Measurements from ENCODE around the gene POLG2. TPM values are rescaled to one million over a fixed set of nuclear protein-coding genes. Genes with fewer than 3 reads are reported as not detected.
"Not testable (repeated sequence)": the region's sequence is repeated elsewhere in the genome, so short reads cannot be mapped to it uniquely, and the experiment has no call there.

The POLG2 gene
- total RNA-seq, 1 donor from 2014 or later = 18.3 TPM

GRCh38 chr17:64447526-64447925, 49.3 kb downstream of the POLG2 start:
- TF ChIP-seq CTCF (IDR thresholded peaks at IDR 0.05) = no peak
- no peaks in the 10 kb centered on the region for H3K36me3 Mint-ChIP-seq (ENCODE audit: unreplicated experiment)
- no peaks in the 10 kb centered on the region for H3K9me3 Mint-ChIP-seq (ENCODE audit: unreplicated experiment)
- no peak overlapping the region for H3K4me3 Mint-ChIP-seq (ENCODE audit: unreplicated experiment)
- H3K4me1 Mint-ChIP-seq (ENCODE audit: unreplicated experiment) = peaks cover 3% of the 10 kb centered on the region
- no peaks in the 10 kb centered on the region for H3K27me3 Mint-ChIP-seq (ENCODE audit: unreplicated experiment)
- DNase-seq (ENCODE audit: extremely low spot score, unreplicated experiment) = no peak
- H3K27ac Mint-ChIP-seq (ENCODE audit: unreplicated experiment) = no peak overlapping the region

GRCh38 chr17:64443086-64443760, 53.6 kb downstream of the POLG2 start:
- H3K4me1 Mint-ChIP-seq (ENCODE audit: unreplicated experiment) = peaks cover 5% of the 10 kb centered on the region
- no peak for DNase-seq (ENCODE audit: extremely low spot score, unreplicated experiment)
- no peak overlapping the region for H3K27ac Mint-ChIP-seq (ENCODE audit: unreplicated experiment)
- H3K27me3 Mint-ChIP-seq (ENCODE audit: unreplicated experiment) = no peaks in the 10 kb centered on the region
- H3K4me3 Mint-ChIP-seq (ENCODE audit: unreplicated experiment) = no peak overlapping the region
- no peak for TF ChIP-seq CTCF (IDR thresholded peaks at IDR 0.05)
- H3K9me3 Mint-ChIP-seq (ENCODE audit: unreplicated experiment) = peaks cover 7% of the 10 kb centered on the region
- H3K36me3 Mint-ChIP-seq (ENCODE audit: unreplicated experiment) = peaks cover 2% of the 10 kb centered on the region

- DNase-seq (ENCODE audit: extremely low spot score, unreplicated experiment) = no peak
- Mint-ChIP-seq H3K4me3 (ENCODE audit: unreplicated experiment) (no peak overlapping the region), H3K9me3 (ENCODE audit: unreplicated experiment) (peaks cover 7% of the 10 kb centered on the region), H3K4me1 (ENCODE audit: unreplicated experiment) (peaks cover 5% of the 10 kb centered on the region), H3K27me3 (ENCODE audit: unreplicated experiment) (no peaks in the 10 kb centered on the region), H3K27ac (ENCODE audit: unreplicated experiment) (no peak overlapping the region), H3K36me3 (ENCODE audit: unreplicated experiment) (peaks cover 2% of the 10 kb centered on the region)
- no peak for TF ChIP-seq CTCF (IDR thresholded peaks at IDR 0.05)
Measured at GRCh38 chr17:64442541-64442971, 54.3 kb downstream of the POLG2 start.

- Mint-ChIP-seq H3K4me1 (ENCODE audit: unreplicated experiment) (peaks cover 5% of the 10 kb centered on the region), H3K4me3 (ENCODE audit: unreplicated experiment) (no peak overlapping the region), H3K27me3 (ENCODE audit: unreplicated experiment) (no peaks in the 10 kb centered on the region), H3K27ac (ENCODE audit: unreplicated experiment) (peak overlapping the region; percentile 66), H3K36me3 (ENCODE audit: unreplicated experiment) (peaks cover 2% of the 10 kb centered on the region), H3K9me3 (ENCODE audit: unreplicated experiment) (peaks cover 13% of the 10 kb centered on the region)
- DNase-seq (ENCODE audit: extremely low spot score, unreplicated experiment) = no peak
- TF ChIP-seq CTCF (IDR thresholded peaks at IDR 0.05) = no peak
Measured at GRCh38 chr17:64441772-64442540, 54.9 kb downstream of the POLG2 start.

GRCh38 chr17:64439956-64440355, 56.9 kb downstream of the POLG2 start:
- TF ChIP-seq CTCF (IDR thresholded peaks at IDR 0.05) = no peak
- DNase-seq (ENCODE audit: extremely low spot score, unreplicated experiment) = no peak
- Mint-ChIP-seq H3K9me3 (ENCODE audit: unreplicated experiment) (peaks cover 14% of the 10 kb centered on the region), H3K4me1 (ENCODE audit: unreplicated experiment) (peaks cover 5% of the 10 kb centered on the region), H3K36me3 (ENCODE audit: unreplicated experiment) (peaks cover 2% of the 10 kb centered on the region), H3K27me3 (ENCODE audit: unreplicated experiment) (no peaks in the 10 kb centered on the region), H3K27ac (ENCODE audit: unreplicated experiment) (no peak overlapping the region), H3K4me3 (ENCODE audit: unreplicated experiment) (no peak overlapping the region)

- H3K4me3 Mint-ChIP-seq (ENCODE audit: unreplicated experiment); H3K27me3 Mint-ChIP-seq (ENCODE audit: unreplicated experiment); DNase-seq (ENCODE audit: extremely low spot score, unreplicated experiment); H3K4me1 Mint-ChIP-seq (ENCODE audit: unreplicated experiment); H3K36me3 Mint-ChIP-seq (ENCODE audit: unreplicated experiment); H3K27ac Mint-ChIP-seq (ENCODE audit: unreplicated experiment): not testable (repeated sequence)
- peaks cover 14% of the 10 kb centered on the region for H3K9me3 Mint-ChIP-seq (ENCODE audit: unreplicated experiment)
Measured at GRCh38 chr17:64439521-64439920, 57.3 kb downstream of the POLG2 start.
